Heart right ventricle (tissue), 16 donors: ENCODE data around the gene ABHD17B. TPM values are rescaled to one million over a fixed set of nuclear protein-coding genes. Genes with fewer than 3 reads are reported as not detected.

Experiments used
- ATAC-seq, 8 donors: fragments of 200-7000 bp; cut with Tn5 transposase; one replicate each; pipeline ENCODE4 v1.9.1; 2020; ENCODE audit warnings: mild to moderate bottlenecking in 8 of 8, moderate library complexity in 8 of 8, moderate number of reproducible peaks in 1 of 8
- DNase-seq, 2 donors: peaks; one replicate each; pipeline ENCODE4 v3.0.0-alpha.2; 2020
- H3K27ac ChIP-seq, 10 donors: fragments of 200-600 bp; sonication (generic) in 2 of 10; one replicate each; pipeline versions ENCODE4 v1.5.0 to v1.8.0; 2020 to 2022; ENCODE audit warnings: mild to moderate bottlenecking in 3 of 10
- H3K27me3 ChIP-seq, 7 donors: fragments of 200-600 bp; one replicate each; pipeline ENCODE4 v1.8.0; 2021 to 2022; ENCODE audit warnings: mild to moderate bottlenecking in 2 of 7
- H3K36me3 ChIP-seq, 9 donors: fragments of 200-600 bp; sonication (generic) in 1 of 9; one replicate each; pipeline versions ENCODE4 v1.5.0 to v1.8.0; 2020 to 2022; ENCODE audit warnings: mild to moderate bottlenecking in 2 of 9
- H3K4me1 ChIP-seq, 9 donors: fragments of 200-600 bp; sonication (generic) in 1 of 9; one replicate each; pipeline versions ENCODE4 v1.5.0 to v1.8.0; 2020 to 2022; ENCODE audit warnings: mild to moderate bottlenecking in 4 of 9
- H3K4me3 ChIP-seq, 10 donors: fragments of 200-600 bp; sonication (generic) in 2 of 10; one replicate each; pipeline versions ENCODE4 v1.5.0 to v1.8.0; 2020 to 2022; ENCODE audit warnings: mild to moderate bottlenecking in 7 of 10, moderate library complexity in 2 of 10
- H3K9me3 ChIP-seq, 11 donors: fragments of 200-600 bp in 10 of 11; sonication (generic) in 2 of 11; one replicate each; pipeline versions ENCODE4 v1.5.0 to v1.8.0; 2013 to 2022; ENCODE audit warnings: mild to moderate bottlenecking in 2 of 11, control low read depth in 1 of 11, moderate library complexity in 1 of 11
- WGBS, 2 donors: extraction: QIAGEN DNeasy Blood & Tissue Kit; methylation state at CpG; one replicate each; pipeline ENCODE4 v1.1.7; 2013; ENCODE audit warnings: inconsistent platforms in 1 of 2; 5-methylcytosine and 5-hydroxymethylcytosine counted together
- intact Hi-C, 10 donors: fragments of 100-400 bp; cut with DNase I; formaldehyde crosslinking; loops; one replicate each; pipeline versions ENCODE4 v1.11.1 to v1.14.2; 2022
- polyA plus RNA-seq, 2 donors: library from polyadenylated mRNA; stranded (reverse); fragments of 200-250 nt; gene quantifications; one replicate each; pipeline ENCODE4 v1.2.3, GENCODE V29; 2013
- total RNA-seq, 10 donors: library from RNA; stranded (reverse); fragmentation: NEBNext Ultra II Directional in 3 of 10; extraction: Animal tissue kit (Norgen Biotek cat#: 25700) in 3 of 10; gene quantifications; one replicate each; pipeline versions ENCODE4 v1.2.1 to v1.2.4, GENCODE V29; 2021 to 2023
- TF ChIP-seq, protein P1 (sequence below), 9 donors: fragments of 200-600 bp; sonication (generic) in 2 of 9; IDR thresholded peaks; one replicate each; pipeline versions ENCODE4 v1.5.0 to v1.8.0; 2021 to 2022; ENCODE audit warnings: antibody characterized with exemption in 9 of 9, mild to moderate bottlenecking in 5 of 9, moderate library complexity in 1 of 9
- donor health status: Arrhythmogenic right ventricular cardiomyopathy.
- donor health status: ischemic (EF 13 %, LVEDD 7.1; RV severe dilation, severe dysfunction).
- donor health status: healthy with polysubstance abuse.
- donor health status: DM: no; HTN: yes; CAD: no.
- donor health status: DM: no; HTN: no; CAD: no.
- donor health status: ischemic (EF 25% LVEDD 6.9; RV normal size, moderate dysfunction).
- donor health status: ischemic (EF 25% LVEDD 5.7; RV mildly dilated, moderate dysfunction).
- donor health status: healthy.
- donor health status: DM: yes; HTN: yes; CAD: no.
- donor health status: Ischemic cardiomyopathy.
- donor health status: ischemic (EF 35%, LVEDD 5.7; RV mildly dilated, moderate dysfunction).
- donor health status: nonischemic (EF 11% LVEDD 7.7; RV severe dilation, severe dysfunction).
- donor health status: DM: yes; HTN: yes; CAD: no.
- donor health status: PGD.
- donor health status: ischemic (EF 29% LVEDD 5.4; RV normal size, mild dysfunction).
- donor health status: nonischemic (EF 23%, LVEDD 6.1; RV moderate dilation, normal function).

The ABHD17B gene
- total and polyA plus RNA-seq, 12 donors = 2.6 to 14.8 (median 9.6) TPM

DNA sequence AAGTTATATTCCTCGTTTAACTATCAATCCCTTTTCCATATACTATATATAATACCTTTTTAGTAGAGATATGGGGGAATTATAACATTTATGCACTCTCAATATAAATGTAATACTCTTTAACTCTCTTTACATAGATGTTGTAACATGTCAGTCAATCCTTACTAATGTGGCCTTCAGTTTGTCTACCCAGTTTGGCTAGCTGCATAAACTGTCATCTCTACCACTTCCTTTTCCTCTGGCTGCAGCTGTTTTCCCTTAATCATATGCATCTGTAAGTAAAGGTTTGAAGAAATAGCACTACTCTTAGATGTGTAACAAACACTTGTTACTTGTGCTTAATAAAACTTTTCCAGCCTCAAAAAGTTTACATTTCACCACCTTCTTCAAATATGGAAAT lies 13.4 kb downstream of the ABHD17B start:
- Histone ChIP-seq H3K27ac (peak overlapping the region in 1 of 10 donors; percentile 62), H3K4me3 (no peak overlapping the region), H3K4me1 (peaks cover 0 to 72% (median 22%) of the 10 kb centered on the region in 9 donors), H3K9me3 (no peaks in the 10 kb centered on the region), H3K27me3 (no peaks in the 10 kb centered on the region), H3K36me3 (no peaks in the 10 kb centered on the region)
- ATAC-seq = no peak
- WGBS, 2 donors = 73 to 81% methylated on average over 1 of the region's 1 CpG
- intact Hi-C loops = loop anchor here in 1 of 10 donors (10.0 kb wide), 1 partner anchor 83 kb away; no protein-coding TSS in a partner anchor
- TF ChIP-seq, protein P1, sequence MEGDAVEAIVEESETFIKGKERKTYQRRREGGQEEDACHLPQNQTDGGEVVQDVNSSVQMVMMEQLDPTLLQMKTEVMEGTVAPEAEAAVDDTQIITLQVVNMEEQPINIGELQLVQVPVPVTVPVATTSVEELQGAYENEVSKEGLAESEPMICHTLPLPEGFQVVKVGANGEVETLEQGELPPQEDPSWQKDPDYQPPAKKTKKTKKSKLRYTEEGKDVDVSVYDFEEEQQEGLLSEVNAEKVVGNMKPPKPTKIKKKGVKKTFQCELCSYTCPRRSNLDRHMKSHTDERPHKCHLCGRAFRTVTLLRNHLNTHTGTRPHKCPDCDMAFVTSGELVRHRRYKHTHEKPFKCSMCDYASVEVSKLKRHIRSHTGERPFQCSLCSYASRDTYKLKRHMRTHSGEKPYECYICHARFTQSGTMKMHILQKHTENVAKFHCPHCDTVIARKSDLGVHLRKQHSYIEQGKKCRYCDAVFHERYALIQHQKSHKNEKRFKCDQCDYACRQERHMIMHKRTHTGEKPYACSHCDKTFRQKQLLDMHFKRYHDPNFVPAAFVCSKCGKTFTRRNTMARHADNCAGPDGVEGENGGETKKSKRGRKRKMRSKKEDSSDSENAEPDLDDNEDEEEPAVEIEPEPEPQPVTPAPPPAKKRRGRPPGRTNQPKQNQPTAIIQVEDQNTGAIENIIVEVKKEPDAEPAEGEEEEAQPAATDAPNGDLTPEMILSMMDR (IDR thresholded peaks at IDR 0.05) = no peak
- no peak for DNase-seq

DNA sequence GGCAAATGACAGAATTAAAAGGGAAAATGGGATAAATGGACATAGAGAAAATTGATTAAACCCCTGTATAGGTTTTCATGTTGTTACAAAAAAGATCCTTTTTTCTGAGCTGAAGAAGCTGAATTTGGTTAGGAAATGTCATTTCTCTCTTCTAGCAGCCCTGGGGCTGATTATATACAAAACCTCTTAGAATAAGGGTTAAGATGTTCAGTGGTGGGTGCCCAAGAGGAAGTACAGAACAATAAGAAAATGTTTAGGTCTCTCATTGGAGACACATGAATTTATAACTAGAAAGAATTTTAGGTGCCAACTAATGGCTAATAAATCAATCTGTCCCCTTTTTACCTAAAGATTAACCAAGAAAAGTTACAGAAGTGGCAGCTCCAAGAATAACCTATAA lies 14.2 kb downstream of the ABHD17B start:
- Histone ChIP-seq H3K4me3 (no peak overlapping the region), H3K9me3 (no peaks in the 10 kb centered on the region), H3K27me3 (no peaks in the 10 kb centered on the region), H3K27ac (peak overlapping the region in 1 of 10 donors; percentile 62), H3K4me1 (peaks cover 0 to 69% (median 22%) of the 10 kb centered on the region in 9 donors), H3K36me3 (no peaks in the 10 kb centered on the region)
- ATAC-seq = no peak
- intact Hi-C loops = loop anchor here in 1 of 10 donors (10.0 kb wide), 1 partner anchor 82 kb away; no protein-coding TSS in a partner anchor
- no peak for DNase-seq
- TF ChIP-seq, protein P1 (IDR thresholded peaks at IDR 0.05) = no peak

DNA sequence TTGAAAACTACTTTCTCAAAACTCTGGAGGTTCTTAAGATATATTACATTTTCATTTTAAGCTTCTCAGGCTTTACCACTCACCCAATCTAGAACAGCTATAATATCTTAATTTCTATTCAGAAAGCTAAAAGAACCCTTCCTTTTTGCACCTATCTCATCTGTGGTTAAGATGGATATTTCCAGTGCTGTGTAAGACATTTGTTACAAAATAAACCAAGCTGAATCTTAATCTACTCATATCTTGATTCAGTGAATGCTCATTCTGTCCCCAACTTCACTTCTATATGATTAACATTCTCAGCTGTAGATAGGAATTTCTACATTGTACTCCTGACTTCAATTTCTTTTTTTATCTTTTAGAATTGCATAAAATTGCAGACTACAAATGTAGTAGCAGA lies 15.0 kb downstream of the ABHD17B start:
- DNase-seq = no peak
- TF ChIP-seq, protein P1 (IDR thresholded peaks at IDR 0.05) = no peak
- no peak for ATAC-seq
- Histone ChIP-seq H3K27me3 (no peaks in the 10 kb centered on the region), H3K4me1 (peaks cover 0 to 67% (median 22%) of the 10 kb centered on the region in 9 donors), H3K36me3 (no peaks in the 10 kb centered on the region), H3K9me3 (no peaks in the 10 kb centered on the region), H3K27ac (peak overlapping the region in 1 of 10 donors; percentile 15), H3K4me3 (no peak overlapping the region)
- intact Hi-C loops = loop anchor here in 1 of 10 donors (10.0 kb wide), 1 partner anchor 81 kb away; no protein-coding TSS in a partner anchor

DNA sequence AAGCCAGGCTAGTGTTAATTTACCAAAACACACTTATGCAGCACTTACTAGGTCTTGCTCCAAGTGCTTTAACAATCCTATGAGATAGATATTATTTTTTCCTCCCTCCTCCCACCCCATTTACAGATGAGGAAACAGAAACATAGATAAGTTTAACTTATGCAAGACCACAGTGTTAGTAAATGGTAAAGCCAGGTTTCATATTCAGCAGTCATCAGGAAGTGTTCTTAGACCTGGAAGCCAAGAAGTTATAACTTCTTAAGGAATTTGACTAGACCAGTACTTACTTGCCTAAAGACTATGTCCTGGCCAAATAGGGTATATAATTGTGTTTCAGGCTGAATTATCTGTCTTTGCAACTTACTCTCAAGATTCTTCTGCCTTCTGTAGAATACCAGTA lies 15.9 kb downstream of the ABHD17B start:
- no peak for DNase-seq
- intact Hi-C loops = loop anchor here in 1 of 10 donors (10.0 kb wide), 1 partner anchor 80 kb away; no protein-coding TSS in a partner anchor
- Histone ChIP-seq H3K27ac (no peak overlapping the region), H3K27me3 (no peaks in the 10 kb centered on the region), H3K9me3 (no peaks in the 10 kb centered on the region), H3K36me3 (no peaks in the 10 kb centered on the region), H3K4me1 (peaks cover 0 to 64% (median 22%) of the 10 kb centered on the region in 9 donors), H3K4me3 (no peak overlapping the region)
- TF ChIP-seq, protein P1 (IDR thresholded peaks at IDR 0.05) = no peak
- ATAC-seq = no peak
